ENCODE measurements around the gene DPY19L2. TPM values are rescaled to one million over a fixed set of nuclear protein-coding genes. Genes with fewer than 3 reads are reported as not detected.
"Not testable (repeated sequence)": the region's sequence is repeated elsewhere in the genome, so short reads cannot be mapped to it uniquely, and the experiment has no call there.

Gene DPY19L2
- total RNA-seq, 1 experiment from 2014 or later, result 4.9 TPM

- not testable (repeated sequence) for H2AK5ac ChIP-seq (ENCODE audit: insufficient read length, low read length); H3K27ac ChIP-seq (ENCODE audit: insufficient read length, low read depth, low read length); H2BK15ac ChIP-seq (ENCODE audit: low read depth, low read length); H3T11ph ChIP-seq (ENCODE audit: low read length); H3K4me3 Mint-ChIP-seq; H4K20me1 ChIP-seq (ENCODE audit: control insufficient read depth, insufficient read depth, insufficient read length); H4K91ac ChIP-seq (ENCODE audit: insufficient read length, low read depth, low read length); H3K56ac ChIP-seq (ENCODE audit: insufficient read length, low read depth, low read length); H3K4ac ChIP-seq (ENCODE audit: low read depth, low read length); H2BK5ac ChIP-seq (ENCODE audit: insufficient read length, low read length); H4K5ac ChIP-seq (ENCODE audit: insufficient read length, low read depth, low read length); H3K36me3 Mint-ChIP-seq (ENCODE audit: insufficient read depth in 1 of 3, low read depth in 3 of 3); H3K4me1 Mint-ChIP-seq; DNase-seq; H3K14ac ChIP-seq (ENCODE audit: insufficient read depth, low read length); H3K27me3 Mint-ChIP-seq (ENCODE audit: low read depth); H4K8ac ChIP-seq (replicated peaks; ENCODE audit: insufficient read length, low read depth, low read length); H3K4me2 ChIP-seq (ENCODE audit: insufficient read depth, insufficient read length, low read length); H2BK12ac ChIP-seq (ENCODE audit: insufficient read length, low read depth, low read length); H3K27me3 ChIP-seq (ENCODE audit: insufficient read depth, low read length); H3K23ac ChIP-seq (ENCODE audit: insufficient read length, low read depth, low read length); H3K79me2 ChIP-seq (ENCODE audit: insufficient read depth, low read length); H3K9me3 ChIP-seq (ENCODE audit: control insufficient read depth, low read depth, low read length); H3K9me3 Mint-ChIP-seq; H3K23me2 ChIP-seq (ENCODE audit: insufficient read length, low read depth, low read length, poor library complexity, severe bottlenecking); H2BK120ac ChIP-seq (ENCODE audit: low read depth, low read length, poor library complexity, severe bottlenecking); H2AFZ ChIP-seq (ENCODE audit: low read length); H3K9ac ChIP-seq (ENCODE audit: extremely low read depth, insufficient read length, low read length); H3K18ac ChIP-seq (ENCODE audit: insufficient read length, low read depth, low read length); H2BK20ac ChIP-seq (ENCODE audit: low read depth, low read length, poor library complexity, severe bottlenecking); H3K4me1 ChIP-seq (ENCODE audit: insufficient read depth, low read length); H3K27ac Mint-ChIP-seq; H3K79me1 ChIP-seq (ENCODE audit: insufficient read depth, low read depth, low read length, poor library complexity, severe bottlenecking)
- WGBS (ENCODE audit: extremely low coverage, insufficient read length, low lambda C conversion rate), result no CpG with 5 or more reads among the region's 2 CpGs
Measured at GRCh38 chr12:63712376-63712974, 44.2 kb upstream of the DPY19L2 start.

- no CpG with 5 or more reads among the region's 2 CpGs for WGBS (ENCODE audit: extremely low coverage, insufficient read length, low lambda C conversion rate)
Measured at GRCh38 chr12:63711339-63711738, 43.0 kb upstream of the DPY19L2 start.

More at GRCh38 chr12:63711339-63711738, 43.0 kb upstream of the DPY19L2 start:
- not testable (repeated sequence) for H2BK20ac ChIP-seq (ENCODE audit: low read depth, low read length, poor library complexity, severe bottlenecking); H3K36me3 Mint-ChIP-seq (ENCODE audit: insufficient read depth in 1 of 3, low read depth in 3 of 3); H4K8ac ChIP-seq (replicated peaks; ENCODE audit: insufficient read length, low read depth, low read length); H3K4ac ChIP-seq (ENCODE audit: low read depth, low read length); H4K91ac ChIP-seq (ENCODE audit: insufficient read length, low read depth, low read length); H3K4me3 Mint-ChIP-seq; H4K20me1 ChIP-seq (ENCODE audit: control insufficient read depth, insufficient read depth, insufficient read length); H3K27me3 ChIP-seq (ENCODE audit: insufficient read depth, low read length); H2BK120ac ChIP-seq (ENCODE audit: low read depth, low read length, poor library complexity, severe bottlenecking); H2AFZ ChIP-seq (ENCODE audit: low read length); H2AK5ac ChIP-seq (ENCODE audit: insufficient read length, low read length); H3K9ac ChIP-seq (ENCODE audit: extremely low read depth, insufficient read length, low read length); H3K23ac ChIP-seq (ENCODE audit: insufficient read length, low read depth, low read length); H3K4me1 Mint-ChIP-seq; H3K79me2 ChIP-seq (ENCODE audit: insufficient read depth, low read length); H2BK12ac ChIP-seq (ENCODE audit: insufficient read length, low read depth, low read length); H3K9me3 Mint-ChIP-seq; H3K4me1 ChIP-seq (ENCODE audit: insufficient read depth, low read length); H3K27ac Mint-ChIP-seq; DNase-seq; H3K9me3 ChIP-seq (ENCODE audit: control insufficient read depth, low read depth, low read length); H2BK15ac ChIP-seq (ENCODE audit: low read depth, low read length); H3K79me1 ChIP-seq (ENCODE audit: insufficient read depth, low read depth, low read length, poor library complexity, severe bottlenecking); H3K27me3 Mint-ChIP-seq (ENCODE audit: low read depth); H4K5ac ChIP-seq (ENCODE audit: insufficient read length, low read depth, low read length); H3K27ac ChIP-seq (ENCODE audit: insufficient read length, low read depth, low read length); H2BK5ac ChIP-seq (ENCODE audit: insufficient read length, low read length); H3K4me2 ChIP-seq (ENCODE audit: insufficient read depth, insufficient read length, low read length); H3K14ac ChIP-seq (ENCODE audit: insufficient read depth, low read length); H3K18ac ChIP-seq (ENCODE audit: insufficient read length, low read depth, low read length); H3T11ph ChIP-seq (ENCODE audit: low read length); H3K56ac ChIP-seq (ENCODE audit: insufficient read length, low read depth, low read length); H3K23me2 ChIP-seq (ENCODE audit: insufficient read length, low read depth, low read length, poor library complexity, severe bottlenecking)
